Stimulated activated naive CD8-positive, alpha-beta T cell treated with anti-CD3 and anti-CD28 coated beads, Interleukin-15, Interleukin-2, amounts not matched to agents 100 U/mL and 50 U/mL, for 24 hours (primary cell): ENCODE measurements around the gene TSC22D2.

Experiments
- ATAC-seq: fragments of 150-1000 bp; cut with Tn5 transposase; one replicate; pipeline ENCODE4 v1.10.0; 2021
- DNase-seq: peaks from one replicate; pipeline ENCODE4 v3.0.0; 2021

The TSC22D2 gene

GRCh38 chr3:150412561-150413231 is 4.6 kb downstream of the TSC22D2 start:
- DNase-seq (no peak), ATAC-seq (no peak)

- DNase-seq (no peak), ATAC-seq (no peak)
These were observed 6.2 kb downstream of the TSC22D2 start for GRCh38 chr3:150414258-150414657.

GRCh38 chr3:150414959-150415358 is 6.9 kb downstream of the TSC22D2 start:
- no peak for ATAC-seq
- DNase-seq, result no peak

- DNase-seq (no peak), ATAC-seq (no peak)
These were observed 11.2 kb downstream of the TSC22D2 start for GRCh38 chr3:150419076-150419868.

- no peak for ATAC-seq
- no peak for DNase-seq
These were observed 11.9 kb downstream of the TSC22D2 start for GRCh38 chr3:150419959-150420358.

- DNase-seq (no peak), ATAC-seq (no peak)
These were observed 13.2 kb downstream of the TSC22D2 start for GRCh38 chr3:150421256-150421655.

- ATAC-seq, result no peak
- DNase-seq, result no peak
These were observed 13.9 kb downstream of the TSC22D2 start for GRCh38 chr3:150421799-150422548.

- ATAC-seq (no peak), DNase-seq (no peak)
These were observed 14.8 kb downstream of the TSC22D2 start for GRCh38 chr3:150422907-150423306.

- ATAC-seq (no peak), DNase-seq (no peak)
These were observed 15.7 kb downstream of the TSC22D2 start for GRCh38 chr3:150423761-150424160.

- DNase-seq (no peak), ATAC-seq (no peak)
These were observed 18.2 kb downstream of the TSC22D2 start for GRCh38 chr3:150426292-150426691.

GRCh38 chr3:150428562-150428961 is 20.5 kb downstream of the TSC22D2 start:
- no peak for DNase-seq
- no peak for ATAC-seq

GRCh38 chr3:150429767-150430671 is 21.9 kb downstream of the TSC22D2 start:
- ATAC-seq (no peak), DNase-seq (no peak)

GRCh38 chr3:150433347-150433746 is 25.2 kb downstream of the TSC22D2 start:
- ATAC-seq, result no peak
- DNase-seq, result no peak

GRCh38 chr3:150434234-150434633 is 26.1 kb downstream of the TSC22D2 start:
- DNase-seq (no peak), ATAC-seq (no peak)

GRCh38 chr3:150436161-150436560 is 28.1 kb downstream of the TSC22D2 start:
- no peak for ATAC-seq
- DNase-seq, result no peak

- ATAC-seq, result no peak
These were observed 31.6 kb downstream of the TSC22D2 start for GRCh38 chr3:150439657-150440056.

GRCh38 chr3:150443331-150443741 is 35.2 kb downstream of the TSC22D2 start:
- DNase-seq, result no peak
- no peak for ATAC-seq

More at GRCh38 chr3:150439657-150440056, 31.6 kb downstream of the TSC22D2 start:
- DNase-seq, result no peak

- no peak for DNase-seq
- no peak for ATAC-seq
These were observed 36.3 kb downstream of the TSC22D2 start for GRCh38 chr3:150444371-150444770.

GRCh38 chr3:150446470-150446977 is 38.4 kb downstream of the TSC22D2 start:
- ATAC-seq (no peak), DNase-seq (no peak)

GRCh38 chr3:150447084-150447483 is 39.0 kb downstream of the TSC22D2 start:
- ATAC-seq (no peak), DNase-seq (no peak)

GRCh38 chr3:150447631-150448465 is 39.8 kb downstream of the TSC22D2 start:
- ATAC-seq, result no peak
- DNase-seq, result no peak
